Stimulated activated CD4-positive, alpha-beta T cell treated with anti-CD3 and anti-CD28 coated beads, Interleukin-4, amount 100 ng/mL, for 24 hours (primary cell): ENCODE results near the gene PLCB4.

Experiments used
- DNase-seq: peaks from one replicate; pipeline ENCODE4 v3.0.0-alpha.2; 2020

PLCB4 gene

DNA sequence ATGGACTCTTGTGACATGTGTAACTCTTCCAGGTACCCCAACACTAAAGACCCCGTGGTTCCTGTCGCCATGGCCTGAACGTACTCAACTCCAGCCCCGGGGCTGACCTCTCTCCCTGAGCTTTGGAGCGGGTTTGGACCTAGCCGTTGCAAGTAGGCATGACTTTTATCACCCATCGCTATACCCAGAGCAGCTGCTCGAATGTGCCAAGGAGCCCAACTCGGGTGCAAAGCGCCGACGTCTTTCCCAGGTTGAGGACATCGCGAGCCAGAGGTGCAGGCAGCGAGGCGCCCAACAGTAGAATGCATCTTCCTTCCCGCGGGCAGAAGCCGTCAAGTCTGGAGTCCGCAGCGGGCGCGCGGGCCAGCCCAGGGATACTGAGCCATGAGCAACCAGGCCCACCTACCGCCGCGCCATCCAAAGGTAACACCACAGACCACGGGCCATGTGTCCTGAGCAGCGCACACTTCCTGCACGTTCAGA is 439.9 kb downstream of the PLCB4 start:
- DNase-seq = no peak

DNA sequence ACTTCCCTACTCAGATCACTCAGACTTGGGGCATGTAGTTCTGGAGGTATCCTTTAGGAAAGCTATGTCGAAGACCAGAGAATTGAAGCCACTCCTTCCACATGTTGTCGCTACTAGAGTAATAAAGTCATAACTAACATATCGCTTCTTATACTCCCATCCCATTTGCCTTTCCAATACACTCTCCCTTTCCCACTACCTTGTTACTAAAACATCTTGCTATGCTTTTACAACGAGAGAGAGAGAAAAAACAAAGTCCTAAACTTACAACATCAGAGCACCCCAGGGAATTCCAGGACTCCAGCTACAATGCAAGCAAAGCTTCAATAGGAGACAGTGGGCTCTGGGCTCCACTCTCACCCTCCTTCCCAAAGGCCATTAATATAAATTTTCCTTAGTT is 440.4 kb downstream of the PLCB4 start:
- no peak for DNase-seq

- DNase-seq = no peak
Observed at GRCh38 chr20:9510911-9511310, 442.0 kb downstream of the PLCB4 start.

- DNase-seq = no peak
Observed at GRCh38 chr20:9514072-9514460, 445.2 kb downstream of the PLCB4 start.

DNA sequence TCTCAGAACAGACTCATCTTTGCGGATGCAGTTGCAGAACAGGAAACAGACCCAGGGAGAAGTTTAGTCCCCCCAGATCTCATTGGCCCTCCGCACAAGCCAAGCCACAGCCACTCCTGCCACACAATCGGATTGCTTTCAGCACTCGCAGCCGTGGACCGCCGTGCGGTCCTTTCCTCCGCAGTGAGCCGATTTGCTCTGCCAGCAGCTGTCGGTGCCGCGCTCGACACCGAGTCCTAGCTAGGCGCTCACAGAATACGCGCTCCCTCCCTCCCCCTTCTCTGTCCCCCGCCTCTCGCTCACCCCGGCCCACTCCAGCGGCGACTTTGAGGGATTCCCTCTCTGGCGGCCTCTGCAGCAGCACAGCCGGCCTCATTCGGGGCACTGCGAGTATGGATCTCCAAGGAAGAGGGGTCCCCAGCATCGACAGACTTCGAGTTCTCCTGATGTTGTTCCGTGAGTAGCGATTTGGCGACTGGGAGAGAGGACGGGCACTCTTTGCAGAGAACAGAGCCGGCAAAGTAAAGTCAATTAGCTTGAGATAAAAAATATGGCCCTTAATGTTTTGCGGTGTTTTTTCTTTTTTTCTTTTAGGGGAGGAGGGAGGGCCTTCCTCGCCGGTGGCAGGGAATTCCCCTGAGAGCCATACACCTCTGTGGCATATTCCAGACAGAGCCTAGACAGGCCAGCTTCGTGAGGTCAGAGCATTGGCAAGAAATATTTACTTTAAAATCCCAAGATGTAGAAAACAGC is 445.8 kb downstream of the PLCB4 start, which contains the start of gene LAMP5:
Gene LAMP5, plus strand, starts transcription at position 130 of the 753 bp plus-strand sequence. Its CDS starts 263 bp downstream, at position 393.
- DNase-seq = no peak

GRCh38 chr20:9515214-9515585 is 446.3 kb downstream of the PLCB4 start:
- no peak for DNase-seq

DNA sequence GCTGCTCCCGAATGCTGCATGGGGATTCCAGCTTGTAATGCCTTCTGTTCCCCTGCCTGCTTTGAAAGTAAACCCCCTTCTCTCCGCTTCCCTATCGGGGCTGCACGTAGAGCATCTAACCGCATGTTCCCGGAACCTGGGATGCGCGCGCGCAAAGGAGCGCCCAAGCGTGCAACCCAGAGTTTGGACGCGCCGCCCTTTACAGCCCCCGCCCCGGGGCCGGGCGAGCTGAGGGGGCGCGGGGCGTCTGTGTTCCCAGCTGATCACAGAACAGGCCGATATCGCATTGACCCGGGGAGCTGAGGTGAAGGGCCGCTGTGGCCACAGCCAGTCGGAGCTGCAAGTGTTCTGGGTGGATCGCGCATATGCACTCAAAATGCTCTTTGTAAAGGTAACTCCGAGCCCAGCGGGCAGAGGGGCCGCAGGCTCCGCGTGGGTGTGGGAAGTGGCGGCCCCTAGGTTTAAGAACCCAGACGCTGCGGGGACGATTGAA is 446.9 kb downstream of the PLCB4 start:
- no peak for DNase-seq

- DNase-seq = no peak
Observed at GRCh38 chr20:9516234-9516871, 447.5 kb downstream of the PLCB4 start.

GRCh38 chr20:9517297-9518162 is 448.6 kb downstream of the PLCB4 start:
- no peak for DNase-seq

DNA sequence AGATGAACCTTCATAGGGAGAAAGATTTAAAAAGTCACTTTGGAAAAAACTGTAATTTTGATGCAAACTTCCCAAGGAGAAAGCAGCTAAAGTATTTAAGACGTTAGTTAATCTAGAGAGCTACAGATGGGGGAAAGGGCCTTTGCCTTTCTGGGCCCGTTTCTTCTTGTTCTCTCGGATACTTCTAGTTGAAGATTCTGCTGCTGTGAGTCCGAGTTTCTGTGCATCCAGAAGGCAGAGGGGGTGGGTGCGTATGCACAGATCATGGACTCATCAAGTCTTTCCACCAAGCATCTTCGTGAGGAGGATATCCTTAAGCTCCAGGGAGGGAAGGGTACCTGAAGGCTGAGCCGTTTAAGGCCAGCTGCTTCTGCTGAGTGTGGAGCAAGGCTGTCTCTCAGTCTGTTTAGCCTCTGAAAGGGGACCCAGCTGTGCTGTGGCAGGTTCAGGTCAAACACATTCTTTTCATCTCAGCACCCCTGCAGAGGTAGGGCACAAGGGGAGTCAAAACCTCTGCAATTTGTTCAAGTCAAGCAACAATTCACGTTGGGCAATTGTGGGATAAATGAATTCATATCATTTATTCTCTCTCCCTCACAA is 449.8 kb downstream of the PLCB4 start:
- no peak for DNase-seq

DNA sequence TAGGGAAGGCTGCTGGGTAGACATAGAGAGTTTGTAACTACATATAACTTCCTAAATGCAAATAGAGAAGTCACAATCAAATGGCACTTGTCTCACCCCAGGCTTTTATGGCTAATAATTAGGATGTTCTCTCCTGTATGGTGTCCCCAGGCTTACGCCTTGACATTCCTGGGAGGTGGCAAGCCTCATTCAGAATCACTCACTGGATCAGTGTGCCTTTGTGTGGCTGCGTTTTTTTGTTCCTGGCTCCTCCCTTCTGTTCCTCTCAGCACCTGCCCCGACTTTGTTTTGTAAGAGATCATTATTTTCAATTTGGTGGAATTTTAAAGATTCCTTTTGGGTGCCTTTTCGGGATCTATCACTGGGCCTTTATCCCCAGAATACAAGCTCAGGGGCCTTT is 451.2 kb downstream of the PLCB4 start:
- DNase-seq = no peak

GRCh38 chr20:9523636-9524035 is 454.7 kb downstream of the PLCB4 start:
- DNase-seq = no peak
